IMR-90 (cell line): ENCODE measurements around the gene USP17L19. TPM values are rescaled to one million over a fixed set of nuclear protein-coding genes. Genes with fewer than 3 reads are reported as not detected.
"Not testable (repeated sequence)": the region's sequence is repeated elsewhere in the genome, so short reads cannot be mapped to it uniquely, and the experiment has no call there.

Experiments used
- ATAC-seq: fragments of 200-7000 bp; cut with Tn5 transposase; 2 replicates; pipeline ENCODE4 v1.9.1; 2020; ENCODE audit warnings: low read depth, mild to moderate bottlenecking, moderate library complexity
- BruUV-seq: library from RNA; stranded (reverse); fragments of 400-500 nt; replicated peaks from 2 replicates; lab custom pipeline; 2021; lab: Mats Ljungman, UMichigan
- CTCF ChIA-PET: fragments of 300-600 bp; formaldehyde crosslinking; extraction: SDS; loops from one replicate; lab custom pipeline; 2021; ENCODE audit warnings: antibody characterized with exemption; lab: Yijun Ruan, JAX
- POLR2A ChIA-PET: fragments of 300-600 bp; sonication (Branson Sonifier 250); formaldehyde crosslinking; loops from one replicate; lab custom pipeline; 2022; ENCODE audit warnings: antibody characterized with exemption; ENCODE audit not compliant: unreplicated experiment; lab: Charles Lee
- DNase-seq: peaks from one replicate; pipeline ENCODE4 v3.0.0; 2013
- H2AFZ ChIP-seq: replicated peaks from 2 replicates; pipeline ENCODE3; 2013; ENCODE audit warnings: low read length, mild to moderate bottlenecking; ENCODE audit not compliant: poor library complexity
- H2AK5ac ChIP-seq: 2 replicates; pipeline ENCODE4 v1.6.1; 2013; ENCODE audit warnings: low read depth, low read length, inconsistent platforms
- H2AK9ac ChIP-seq: replicated peaks from 2 replicates; pipeline ENCODE3; 2013; ENCODE audit warnings: mild to moderate bottlenecking, low read depth, low read length, moderate library complexity; ENCODE audit not compliant: poor library complexity
- H2BK120ac ChIP-seq: 2 replicates; pipeline ENCODE4 v1.6.1; 2013; ENCODE audit warnings: low read depth, low read length, inconsistent platforms
- H2BK15ac ChIP-seq: 3 replicates; pipeline ENCODE4 v1.6.1; 2013; ENCODE audit warnings: low read depth, low read length, inconsistent platforms
- H2BK20ac ChIP-seq: 2 replicates; pipeline ENCODE4 v1.6.1; 2013; ENCODE audit warnings: low read depth, mild to moderate bottlenecking, inconsistent platforms, low read length, moderate library complexity
- H2BK5ac ChIP-seq: 2 replicates; pipeline ENCODE4 v1.6.1; 2013; ENCODE audit warnings: mild to moderate bottlenecking, low read depth, low read length, inconsistent platforms; ENCODE audit not compliant: poor library complexity, severe bottlenecking
- H3K14ac ChIP-seq: replicated peaks from 2 replicates; pipeline ENCODE4 v1.6.1; 2013; ENCODE audit warnings: low read depth, low read length, inconsistent platforms
- H3K18ac ChIP-seq: 2 replicates; pipeline ENCODE4 v1.6.1; 2013; ENCODE audit warnings: low read depth, low read length, control low read depth
- H3K23ac ChIP-seq: 2 replicates; pipeline ENCODE4 v1.6.1; 2013; ENCODE audit warnings: low read depth, low read length, inconsistent platforms
- H3K27ac ChIP-seq: 2 replicates; pipeline ENCODE4 v1.5.1; 2013; ENCODE audit warnings: mild to moderate bottlenecking, control low read depth, low read length; ENCODE audit not compliant: insufficient read depth
- H3K27me3 ChIP-seq: 2 replicates; pipeline ENCODE4 v1.6.1; 2013; ENCODE audit warnings: low read length; ENCODE audit not compliant: control insufficient read depth, insufficient read depth
- H3K36me3 ChIP-seq: 2 replicates; pipeline ENCODE4 v1.6.1; 2013; ENCODE audit warnings: low read length, mixed read lengths; ENCODE audit not compliant: control insufficient read depth, insufficient read depth
- H3K4ac ChIP-seq: 2 replicates; pipeline ENCODE4 v1.6.1; 2013; ENCODE audit warnings: low read depth, low read length, inconsistent platforms
- H3K4me1 ChIP-seq: 2 replicates; pipeline ENCODE4 v1.6.1; 2013; ENCODE audit warnings: low read length, mixed read lengths; ENCODE audit not compliant: control insufficient read depth, insufficient read depth
- H3K4me2 ChIP-seq: 2 replicates; pipeline ENCODE4 v1.6.1; 2013; ENCODE audit warnings: low read depth, mild to moderate bottlenecking, control low read depth, low read length, moderate library complexity
- H3K4me3 ChIP-seq: 2 replicates; pipeline ENCODE4 v1.5.1; 2013; ENCODE audit warnings: low read depth, mild to moderate bottlenecking, control low read depth, low read length, moderate library complexity; ENCODE audit not compliant: insufficient read depth
- H3K56ac ChIP-seq: 2 replicates; pipeline ENCODE4 v1.6.1; 2013; ENCODE audit warnings: low read length, inconsistent platforms; ENCODE audit not compliant: insufficient read depth; ENCODE audit errors: extremely low read depth
- H3K79me1 ChIP-seq, 2 experiments: 2 replicates each; pipeline ENCODE4 v1.6.1; 2013; ENCODE audit warnings: low read length in 2 of 2, inconsistent platforms in 1 of 2, low read depth in 1 of 2
- H3K9ac ChIP-seq: 2 replicates; pipeline ENCODE4 v1.6.1; 2013; ENCODE audit warnings: low read depth, low read length, control low read depth
- H3K9me1 ChIP-seq: 2 replicates; pipeline ENCODE4 v1.6.1; 2013; ENCODE audit warnings: low read length, inconsistent platforms; ENCODE audit not compliant: insufficient read depth
- H3K9me3 ChIP-seq: 2 replicates; pipeline ENCODE4 v1.6.1; 2013; ENCODE audit warnings: low read length; ENCODE audit not compliant: control insufficient read depth, insufficient read depth
- H4K20me1 ChIP-seq: 2 replicates; pipeline ENCODE4 v1.6.1; 2013; ENCODE audit warnings: low read length, inconsistent platforms; ENCODE audit not compliant: insufficient read depth
- H4K5ac ChIP-seq: 2 replicates; pipeline ENCODE4 v1.6.1; 2013; ENCODE audit warnings: mild to moderate bottlenecking, low read depth, low read length, control low read depth
- H4K8ac ChIP-seq, 2 experiments: 2 replicates each; pipeline ENCODE4 v1.6.1; 2013; ENCODE audit warnings: low read depth in 2 of 2, low read length in 2 of 2, control low read depth in 1 of 2, inconsistent platforms in 1 of 2
- H4K91ac ChIP-seq: 2 replicates; pipeline ENCODE4 v1.6.1; 2013; ENCODE audit warnings: low read depth, low read length, inconsistent platforms; ENCODE audit not compliant: insufficient read depth
- WGBS, 2 experiments: methylation state at CpG; one replicate each; pipeline versions ENCODE4 v1.1.5 to v1.1.7; 2013; ENCODE audit warnings: missing lambda C conversion rate in 2 of 2; ENCODE audit not compliant: insufficient read length in 1 of 2; ENCODE audit errors: extremely low coverage in 2 of 2; 5-methylcytosine and 5-hydroxymethylcytosine counted together
- dilution Hi-C: fragments of 300-500 bp; cut with HindIII; formaldehyde crosslinking; loops from one replicate; pipeline ENCODE4 v1.14.3; 2018; ENCODE audit warnings: low sequenced_read_pairs; ENCODE audit not compliant: unreplicated experiment
- in situ Hi-C: fragments of 300-500 bp; cut with MboI; formaldehyde crosslinking; loops from 3 replicates; pipeline ENCODE4 v1.14.3; 2019; ENCODE audit warnings: low sequenced_read_pairs, inconsistent platforms, mixed read lengths
- intact Hi-C: fragments of 100-400 bp; cut with micrococcal nuclease; formaldehyde crosslinking; loops from 2 replicates; pipeline ENCODE4 v1.10.0; 2022
- polyA plus RNA-seq, 3 experiments: library from polyadenylated mRNA; depleted of rRNA; stranded (reverse); fragments of >200 nt; gene quantifications; 2 replicates each; pipeline ENCODE4 v1.2.3, GENCODE V29; 2012; ENCODE audit warnings: low replicate concordance in 1 of 3
- total RNA-seq: library from RNA; depleted of rRNA; stranded (reverse); fragments of >200 nt; gene quantifications from 2 replicates; pipeline ENCODE4 v1.2.3, GENCODE V29; 2012

USP17L19 gene
- total and polyA plus RNA-seq, 2 of the 4 experiments (the other 2 are of a cell fraction), result not detected

- H3K23ac ChIP-seq, H4K20me1 ChIP-seq, H3K27me3 ChIP-seq, H3K4me2 ChIP-seq, CTCF ChIA-PET, dilution Hi-C loops, H3K56ac ChIP-seq, H4K5ac ChIP-seq, H2AK9ac ChIP-seq, H3K4me3 ChIP-seq, H2BK20ac ChIP-seq, H3K27ac ChIP-seq, H4K8ac ChIP-seq, H3K4ac ChIP-seq, H2BK5ac ChIP-seq, H3K36me3 ChIP-seq, intact Hi-C loops, H2AFZ ChIP-seq, H3K79me1 ChIP-seq, H3K18ac ChIP-seq, BruUV-seq, H3K9ac ChIP-seq, H2AK5ac ChIP-seq, H3K9me3 ChIP-seq, H2BK15ac ChIP-seq, H3K4me1 ChIP-seq, H2BK120ac ChIP-seq, H3K9me1 ChIP-seq, ATAC-seq, POLR2A ChIA-PET, H4K91ac ChIP-seq, H3K14ac ChIP-seq, in situ Hi-C loops: not testable (repeated sequence)
- WGBS, 2 experiments, result no CpG with 5 or more reads among the region's 12 CpGs
- DNase-seq, result peak; percentile 0
These were observed 14.7 kb upstream of the USP17L19 start for GRCh38 chr4:9238461-9238860.

GRCh38 chr4:9243579-9243978, 9.6 kb upstream of the USP17L19 start, which contains the start of gene USP17L17:
USP17L17 (plus strand) TSS chr4:9243879; CDS start chr4:9243879, 0 bp downstream.
- H4K8ac ChIP-seq, H3K4me1 ChIP-seq, H3K18ac ChIP-seq, H4K5ac ChIP-seq, H3K4me2 ChIP-seq, H2BK120ac ChIP-seq, H3K14ac ChIP-seq, H3K27ac ChIP-seq, H3K79me1 ChIP-seq, ATAC-seq, H4K20me1 ChIP-seq, POLR2A ChIA-PET, H4K91ac ChIP-seq, CTCF ChIA-PET, H3K9ac ChIP-seq, H3K4me3 ChIP-seq, H2BK20ac ChIP-seq, H3K4ac ChIP-seq, H2AFZ ChIP-seq, H3K9me3 ChIP-seq, intact Hi-C loops, BruUV-seq, H3K27me3 ChIP-seq, H3K23ac ChIP-seq, in situ Hi-C loops, DNase-seq, H2BK15ac ChIP-seq, H2AK5ac ChIP-seq, H2AK9ac ChIP-seq, H3K56ac ChIP-seq, H2BK5ac ChIP-seq, H3K36me3 ChIP-seq, dilution Hi-C loops, H3K9me1 ChIP-seq: not testable (repeated sequence)
- WGBS, 2 experiments, result no CpG with 5 or more reads among the region's 14 CpGs
